Adrenal gland (tissue), 5 donors: ENCODE measurements around the gene HTR3B.

Source experiments
- CTCF ChIP-seq, 6 experiments: fragments of 450-650 bp in 4 of 6; fragments of 200-600 bp in 2 of 6; sonication (generic) in 1 of 6; IDR thresholded peaks; 1 replicate in 5 of 6; 2 replicates in 1 of 6; pipeline versions ENCODE4 v1.5.1 to v1.8.0; 2016 to 2021; ENCODE audit warnings: antibody characterized with exemption in 6 of 6, mild to moderate bottlenecking in 2 of 6, moderate library complexity in 1 of 6
- POLR2A ChIP-seq, 2 donors: fragments of 450-650 bp; IDR thresholded peaks; one replicate each; pipeline ENCODE4 v1.6.1; 2017; ENCODE audit warnings: antibody characterized with exemption in 2 of 2, mild to moderate bottlenecking in 2 of 2, moderate library complexity in 1 of 2
- donor health status: DM: no; HTN: no; CAD: no.

DNA sequence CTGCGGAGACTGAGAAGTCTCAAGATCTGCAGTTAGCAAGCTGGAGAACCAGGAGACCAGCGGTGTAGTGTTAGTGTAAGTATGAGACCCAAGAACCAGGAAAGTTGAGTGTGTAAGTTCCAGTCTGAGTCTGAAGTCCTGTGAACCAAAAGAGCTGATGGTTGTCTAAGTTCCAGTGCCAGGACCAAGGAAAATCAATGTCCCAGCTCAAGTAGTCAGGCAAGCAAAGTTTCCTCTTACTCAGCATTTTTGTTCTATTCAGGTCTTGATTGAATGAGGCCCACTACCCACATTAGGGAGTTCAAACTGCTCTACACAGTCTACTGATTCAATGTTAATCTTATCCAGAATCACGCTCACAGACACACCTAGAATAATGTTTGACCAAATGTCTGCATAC, 40.2 kb upstream of the HTR3B start:
- TF ChIP-seq POLR2A (IDR thresholded peaks at IDR 0.05) (no peak), CTCF (IDR thresholded peaks at IDR 0.05) (no peak)
